ENCODE results near the gene PRKCA. TPM values are rescaled to one million over a fixed set of nuclear protein-coding genes. Genes with fewer than 3 reads are reported as not detected.
A peak's percentile ranks its signal among the peaks of the same experiment; 100 is the strongest.

PRKCA gene
- total and polyA plus RNA-seq, 2 of the 13 experiments (the other 11 are each of a cell fraction or from before 2014, with no cell fraction given): 18.5 to 21.5 TPM

DNA sequence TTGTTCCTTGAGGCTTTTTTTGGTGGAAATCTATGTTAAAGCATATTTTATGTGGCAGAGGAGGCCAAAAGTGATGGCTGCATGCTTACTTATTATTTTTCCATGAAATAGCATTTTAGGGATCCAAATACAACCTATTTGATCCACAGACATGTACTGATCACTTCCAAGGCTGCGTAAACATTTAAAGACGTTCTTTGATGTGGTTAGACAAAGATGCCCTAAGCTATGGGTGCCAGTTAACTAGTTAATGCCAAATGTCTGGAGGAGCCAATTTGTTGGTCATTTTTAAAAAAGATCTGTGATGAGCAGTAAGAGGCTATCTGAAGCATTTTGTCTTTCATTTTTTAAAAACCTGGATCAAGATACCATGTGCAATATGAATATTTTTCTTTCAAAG, 17.3 kb upstream of the PRKCA start:
- Histone ChIP-seq H3K36me3 (replicated peaks in 1 of 2; ENCODE audit: control insufficient read depth in 1 of 2, insufficient read depth in 2 of 2, low read length in 2 of 2) (no peaks in the 10 kb centered on the region), H3K4me2 (ENCODE audit: low read depth, low read length) (0 out of 2 replicates have a peak overlapping the region, but pooled peaks have one; percentile 9), H3K79me2 (ENCODE audit: insufficient read depth, low read length) (no peaks in the 10 kb centered on the region), H3K27ac (ENCODE audit: extremely low read length, insufficient read depth, low read length) (no peak overlapping the region), H3K9me3 (ENCODE audit: low read length) (no peaks in the 10 kb centered on the region), H2AFZ (ENCODE audit: low read length) (no peak overlapping the region), H3K4me1 (ENCODE audit: insufficient read depth, low read length) (peaks cover 33% of the 10 kb centered on the region), H3K9ac (ENCODE audit: insufficient read depth, low read depth, low read length) (no peak overlapping the region), H4K20me1 (ENCODE audit: insufficient read depth, low read length) (no peaks in the 10 kb centered on the region), H3K27me3 (ENCODE audit: control insufficient read depth in 1 of 2, insufficient read depth in 2 of 2, low read length in 2 of 2) (no peaks in the 10 kb centered on the region; a peak in 1 of 5 replicates), H3K4me3 (replicated peaks in 1 of 3; ENCODE audit: insufficient read depth in 1 of 3, low read depth in 2 of 3, low read length in 3 of 3) (no peak overlapping the region)
- ChIA-PET CTCF (ENCODE audit: low intra/inter-chr PET ratio, low total read pairs) (no interaction called here), POLR2A (no interaction called here)
- TF ChIP-seq BCL6 (CRISPR knock-in tag; IDR thresholded peaks at IDR 0.05): 0 out of 2 replicates have a peak, but pooled peaks have one; percentile 24
- TF ChIP-seq TOE1 (CRISPR knock-in tag; IDR thresholded peaks at IDR 0.05): no peak
- TF ChIP-seq, protein P1, sequence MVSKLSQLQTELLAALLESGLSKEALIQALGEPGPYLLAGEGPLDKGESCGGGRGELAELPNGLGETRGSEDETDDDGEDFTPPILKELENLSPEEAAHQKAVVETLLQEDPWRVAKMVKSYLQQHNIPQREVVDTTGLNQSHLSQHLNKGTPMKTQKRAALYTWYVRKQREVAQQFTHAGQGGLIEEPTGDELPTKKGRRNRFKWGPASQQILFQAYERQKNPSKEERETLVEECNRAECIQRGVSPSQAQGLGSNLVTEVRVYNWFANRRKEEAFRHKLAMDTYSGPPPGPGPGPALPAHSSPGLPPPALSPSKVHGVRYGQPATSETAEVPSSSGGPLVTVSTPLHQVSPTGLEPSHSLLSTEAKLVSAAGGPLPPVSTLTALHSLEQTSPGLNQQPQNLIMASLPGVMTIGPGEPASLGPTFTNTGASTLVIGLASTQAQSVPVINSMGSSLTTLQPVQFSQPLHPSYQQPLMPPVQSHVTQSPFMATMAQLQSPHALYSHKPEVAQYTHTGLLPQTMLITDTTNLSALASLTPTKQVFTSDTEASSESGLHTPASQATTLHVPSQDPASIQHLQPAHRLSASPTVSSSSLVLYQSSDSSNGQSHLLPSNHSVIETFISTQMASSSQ (IDR thresholded peaks at IDR 0.05; ENCODE audit: low read depth): no peak
- TF ChIP-seq, protein P1 (CRISPR knock-in tag; IDR thresholded peaks at IDR 0.05; ENCODE audit: borderline replicate concordance): 0 out of 2 replicates have a peak, but pooled peaks have one; percentile 21
- no peak for TF ChIP-seq ZFY (CRISPR knock-in tag; IDR thresholded peaks at IDR 0.05)
- TF ChIP-seq, protein P2, sequence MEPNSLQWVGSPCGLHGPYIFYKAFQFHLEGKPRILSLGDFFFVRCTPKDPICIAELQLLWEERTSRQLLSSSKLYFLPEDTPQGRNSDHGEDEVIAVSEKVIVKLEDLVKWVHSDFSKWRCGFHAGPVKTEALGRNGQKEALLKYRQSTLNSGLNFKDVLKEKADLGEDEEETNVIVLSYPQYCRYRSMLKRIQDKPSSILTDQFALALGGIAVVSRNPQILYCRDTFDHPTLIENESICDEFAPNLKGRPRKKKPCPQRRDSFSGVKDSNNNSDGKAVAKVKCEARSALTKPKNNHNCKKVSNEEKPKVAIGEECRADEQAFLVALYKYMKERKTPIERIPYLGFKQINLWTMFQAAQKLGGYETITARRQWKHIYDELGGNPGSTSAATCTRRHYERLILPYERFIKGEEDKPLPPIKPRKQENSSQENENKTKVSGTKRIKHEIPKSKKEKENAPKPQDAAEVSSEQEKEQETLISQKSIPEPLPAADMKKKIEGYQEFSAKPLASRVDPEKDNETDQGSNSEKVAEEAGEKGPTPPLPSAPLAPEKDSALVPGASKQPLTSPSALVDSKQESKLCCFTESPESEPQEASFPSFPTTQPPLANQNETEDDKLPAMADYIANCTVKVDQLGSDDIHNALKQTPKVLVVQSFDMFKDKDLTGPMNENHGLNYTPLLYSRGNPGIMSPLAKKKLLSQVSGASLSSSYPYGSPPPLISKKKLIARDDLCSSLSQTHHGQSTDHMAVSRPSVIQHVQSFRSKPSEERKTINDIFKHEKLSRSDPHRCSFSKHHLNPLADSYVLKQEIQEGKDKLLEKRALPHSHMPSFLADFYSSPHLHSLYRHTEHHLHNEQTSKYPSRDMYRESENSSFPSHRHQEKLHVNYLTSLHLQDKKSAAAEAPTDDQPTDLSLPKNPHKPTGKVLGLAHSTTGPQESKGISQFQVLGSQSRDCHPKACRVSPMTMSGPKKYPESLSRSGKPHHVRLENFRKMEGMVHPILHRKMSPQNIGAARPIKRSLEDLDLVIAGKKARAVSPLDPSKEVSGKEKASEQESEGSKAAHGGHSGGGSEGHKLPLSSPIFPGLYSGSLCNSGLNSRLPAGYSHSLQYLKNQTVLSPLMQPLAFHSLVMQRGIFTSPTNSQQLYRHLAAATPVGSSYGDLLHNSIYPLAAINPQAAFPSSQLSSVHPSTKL (CRISPR knock-in tag; IDR thresholded peaks at IDR 0.05): peak; percentile 50; the same call in 1 of the 2 replicates
- no peak for TF ChIP-seq ZNF382 (CRISPR knock-in tag; IDR thresholded peaks at IDR 0.05; ENCODE audit: borderline replicate concordance)
- peak; percentile 67 for TF ChIP-seq TCF7 (IDR thresholded peaks at IDR 0.05; ENCODE audit: low read depth)
- peak; percentile 80 for TF ChIP-seq ZNF652 (CRISPR knock-in tag; IDR thresholded peaks at IDR 0.05; ENCODE audit: borderline replicate concordance, low read depth)
- TF ChIP-seq HMG20A (CRISPR knock-in tag; IDR thresholded peaks at IDR 0.05; ENCODE audit: borderline replicate concordance): peak; percentile 24; the same call in 1 of the 2 replicates
- peak; percentile 93 for TF ChIP-seq CBFB (CRISPR knock-in tag; IDR thresholded peaks at IDR 0.05)
- no peak for TF ChIP-seq SOX13 (IDR thresholded peaks at IDR 0.05)
- TF ChIP-seq SOX13 (CRISPR knock-in tag; conservative IDR thresholded peaks at IDR 0.05 in 1 of 2, IDR thresholded peaks at IDR 0.05 in 1 of 2): peak in 1 of 2 experiments; percentile 53; a peak in 1 of 4 replicates
- TF ChIP-seq REL (CRISPR knock-in tag; conservative IDR thresholded peaks at IDR 0.05): no peak
- TF ChIP-seq ISL2 (CRISPR knock-in tag; IDR thresholded peaks at IDR 0.05): 0 out of 2 replicates have a peak, but pooled peaks have one; percentile 25
- TF ChIP-seq ZNF788 (CRISPR knock-in tag; IDR thresholded peaks at IDR 0.05; ENCODE audit: borderline replicate concordance): no peak
- in situ Hi-C loops (cut with HindIII; ENCODE audit: extremely low pct_ligation_motif_present, low pct_unique_long_range_greater_than_20kb): no loop called here
- no peak for DNase-seq (ENCODE audit: low spot score)
- ATAC-seq: no peak
- no TSS peak for BruUV-seq (replicated peaks)
- no peak for FAIRE-seq
- intact Hi-C loops (cut with micrococcal nuclease; ENCODE audit: unreplicated experiment): no loop called here
- WGBS (ENCODE audit: low lambda C conversion rate): 5% methylated on average over 2 of the region's 2 CpGs

All from HepG2 (cell line).